T-cell (primary cell): ENCODE results near the gene TESK1. TPM values are rescaled to one million over a fixed set of nuclear protein-coding genes. Genes with fewer than 3 reads are reported as not detected.

ENCODE experiments used
- ATAC-seq, 4 experiments: fragments of 200-7000 bp in 3 of 4; fragments of 150-1000 bp in 1 of 4; cut with Tn5 transposase; replicated peaks in 1 of 4; 1 replicate in 3 of 4; 2 replicates in 1 of 4; pipeline ENCODE4 v1.10.0; 2021; ENCODE audit warnings: moderate library complexity in 3 of 4, mild to moderate bottlenecking in 2 of 4, moderate number of reproducible peaks in 1 of 4
- CTCF ChIA-PET, 2 donors: fragments of 300-600 bp; sonication (Branson Sonifier 250); formaldehyde crosslinking; loops; one replicate each; lab custom pipeline; 2022; ENCODE audit warnings: antibody characterized with exemption in 2 of 2; lab: Charles Lee
- POLR2A ChIA-PET, 2 donors: fragments of 300-600 bp; sonication (Branson Sonifier 250); formaldehyde crosslinking; loops; one replicate each; lab custom pipeline; 2022; ENCODE audit warnings: antibody characterized with exemption in 2 of 2; lab: Charles Lee
- DNase-seq, 35 experiments: peaks; one replicate each; pipeline versions ENCODE4 v3.0.0 to v3.0.0-alpha.2; 2013 to 2023
- H3K27ac ChIP-seq: one replicate; pipeline ENCODE4 v1.5.1; 2013; ENCODE audit warnings: low read length
- H3K27me3 ChIP-seq, 2 experiments: replicated peaks in 1 of 2; 1 replicate in 1 of 2; 2 replicates in 1 of 2; pipeline versions ENCODE4 v1.6.1 to v1.7.0; 2013; ENCODE audit warnings: low read length in 1 of 2, mixed read lengths in 1 of 2; ENCODE audit not compliant: control insufficient read depth in 2 of 2, insufficient read depth in 2 of 2; ENCODE audit errors: extremely low read depth in 1 of 2
- H3K36me3 ChIP-seq, 2 donors: 1 replicate in 1 of 2; 2 replicates in 1 of 2; pipeline versions ENCODE4 v1.6.1 to v1.7.0; 2013; ENCODE audit warnings: low read length in 1 of 2; ENCODE audit not compliant: control insufficient read depth in 2 of 2, insufficient read depth in 1 of 2; ENCODE audit errors: extremely low read depth in 1 of 2
- H3K4me1 ChIP-seq, 2 experiments: 1 replicate in 1 of 2; 2 replicates in 1 of 2; pipeline versions ENCODE4 v1.6.1 to v1.7.0; 2013; ENCODE audit warnings: low read length in 2 of 2, mixed read lengths in 1 of 2; ENCODE audit not compliant: insufficient read depth in 2 of 2, control insufficient read depth in 1 of 2; ENCODE audit errors: extremely low read depth in 1 of 2
- H3K4me3 ChIP-seq, 2 donors: 1 replicate in 1 of 2; 2 replicates in 1 of 2; pipeline versions ENCODE4 v1.5.1 to v1.7.0; 2013; ENCODE audit warnings: mild to moderate bottlenecking in 2 of 2, low read length in 1 of 2, moderate library complexity in 1 of 2; ENCODE audit not compliant: control insufficient read depth in 1 of 2; ENCODE audit errors: extremely low read depth in 1 of 2
- H3K9me3 ChIP-seq: 2 replicates; pipeline ENCODE4 v1.7.0; 2013
- H3K27ac Mint-ChIP-seq, 2 donors: one replicate each; pipeline ENCODE4 v1.8.0; 2020 to 2021; ENCODE audit warnings: mild to moderate bottlenecking in 2 of 2, mixed read lengths in 2 of 2
- H3K27me3 Mint-ChIP-seq, 2 donors: one replicate each; pipeline ENCODE4 v1.8.0; 2021 to 2022; ENCODE audit warnings: mixed read lengths in 2 of 2
- H3K36me3 Mint-ChIP-seq: one replicate; pipeline ENCODE4 v1.8.0; 2021; ENCODE audit warnings: mixed read lengths
- H3K4me1 Mint-ChIP-seq, 3 donors: one replicate each; pipeline ENCODE4 v1.8.0; 2020 to 2022; ENCODE audit warnings: mixed read lengths in 3 of 3, mild to moderate bottlenecking in 1 of 3
- H3K4me3 Mint-ChIP-seq, 3 donors: one replicate each; pipeline ENCODE4 v1.8.0; 2020 to 2022; ENCODE audit warnings: mild to moderate bottlenecking in 3 of 3, mixed read lengths in 3 of 3, moderate library complexity in 3 of 3
- H3K9me3 Mint-ChIP-seq, 3 donors: one replicate each; pipeline ENCODE4 v1.8.0; 2020 to 2022; ENCODE audit warnings: mixed read lengths in 3 of 3
- WGBS: methylation state at CpG from one replicate; pipeline ENCODE4 v1.1.5; 2013; ENCODE audit warnings: missing lambda C conversion rate; ENCODE audit not compliant: insufficient coverage; 5-methylcytosine and 5-hydroxymethylcytosine counted together
- total RNA-seq, 35 experiments: library from RNA in 6 of 35; stranded (reverse) in 6 of 35; fragments of 120-200 nt in 1 of 35; gene quantifications; one replicate each; pipeline versions ENCODE4 v1.2.1 to v1.2.4 and lab custom pipeline; 2013 to 2026

The TESK1 gene
- total RNA-seq, 5 donors from 2014 or later (not counting 1 experiment from before 2014, with no cell fraction given), result 24.2 to 56.1 (median 47.6) TPM

- Mint-ChIP-seq H3K9me3 (no peaks in the 10 kb centered on the region), H3K4me1 (peaks cover 40 to 50% (median 41%) of the 10 kb centered on the region in 3 donors), H3K27ac (peak overlapping the region; percentile 84 to 89), H3K4me3 (peak overlapping the region in 1 of 3 donors; percentile 88), H3K36me3 (no peaks in the 10 kb centered on the region), H3K27me3 (no peaks in the 10 kb centered on the region)
- Histone ChIP-seq H3K9me3 (no peaks in the 10 kb centered on the region), H3K27ac (peak overlapping the region; percentile 68), H3K36me3 (no peaks in the 10 kb centered on the region), H3K4me3 (no peak overlapping the region), H3K27me3 (no peaks in the 10 kb centered on the region), H3K4me1 (peaks cover 23 to 46% of the 10 kb centered on the region in 2 experiments)
- POLR2A ChIA-PET, result interaction anchor here in 1 of 2 donors (0.6 to 0.8 kb wide), 2 partner anchors 88 to 593 kb away, joined by 4 to 6 read pairs; no protein-coding TSS in a partner anchor
- ATAC-seq (no peak), DNase-seq (no peak)
- WGBS, result 0% methylated on average over 1 of the region's 2 CpGs
- CTCF ChIA-PET, result interaction anchor here (0.6 to 1.5 kb wide), 8 partner anchors 9 to 193 kb away, joined by 3 to 6 read pairs (median 4); partner anchors contain the start of genes CCDC107 (in 1 of the 2), RMRP (in 1 of the 2) and SPAG8 (in 1 of the 2)
These were observed 14.7 kb downstream of the TESK1 start for GRCh38 chr9:35619800-35620158.

DNA sequence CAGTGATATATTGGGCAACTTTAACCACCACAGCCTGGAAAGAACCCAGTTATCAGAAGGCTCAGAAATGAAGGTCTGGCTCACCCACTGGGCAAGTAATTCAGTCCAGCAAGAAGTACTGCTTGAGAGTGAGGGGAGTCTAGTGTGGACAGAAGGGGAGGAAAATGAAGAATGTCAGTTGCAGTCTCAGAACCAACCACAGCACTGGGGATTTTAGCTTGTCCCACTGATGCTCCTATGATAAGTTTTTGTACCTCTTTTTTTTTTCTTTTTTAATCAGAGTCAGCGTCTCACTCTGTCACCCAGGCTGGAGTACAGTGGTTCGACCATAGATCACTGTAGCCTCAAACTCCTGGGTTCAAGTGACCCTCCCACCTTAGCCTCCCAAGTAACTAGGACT is 22.5 kb downstream of the TESK1 start:
- no peaks in the 10 kb centered on the region for H3K4me1 ChIP-seq
- no peaks in the 10 kb centered on the region for H3K36me3 Mint-ChIP-seq
- POLR2A ChIA-PET, result no interaction called here
- CTCF ChIA-PET, result interaction anchor here in 1 of 2 donors (0.7 kb wide), 1 partner anchor 265 kb away, joined by 4 read pairs; no protein-coding TSS in a partner anchor
- DNase-seq (no peak), ATAC-seq (no peak)
- H3K27me3 ChIP-seq, result no peaks in the 10 kb centered on the region
- H3K36me3 ChIP-seq, result no peaks in the 10 kb centered on the region
- no peak overlapping the region for H3K27ac Mint-ChIP-seq
- no peak overlapping the region for H3K27ac ChIP-seq
- WGBS, result no CpG with 5 or more reads among the region's 2 CpGs
- peaks cover 0 to 10% (median 4%) of the 10 kb centered on the region in 3 donors for H3K4me1 Mint-ChIP-seq
- no peak overlapping the region for H3K4me3 ChIP-seq
- no peaks in the 10 kb centered on the region for H3K27me3 Mint-ChIP-seq
- no peaks in the 10 kb centered on the region for H3K9me3 Mint-ChIP-seq
- no peak overlapping the region for H3K4me3 Mint-ChIP-seq
- H3K9me3 ChIP-seq, result no peaks in the 10 kb centered on the region

- CTCF ChIA-PET, result interaction anchor here (0.5 to 0.7 kb wide), 3 partner anchors 47 to 741 kb away, joined by 3 read pairs; no protein-coding TSS in a partner anchor
- Histone ChIP-seq H3K4me3 (no peak overlapping the region), H3K9me3 (no peaks in the 10 kb centered on the region), H3K4me1 (no peaks in the 10 kb centered on the region), H3K36me3 (no peaks in the 10 kb centered on the region), H3K27ac (no peak overlapping the region), H3K27me3 (no peaks in the 10 kb centered on the region)
- Mint-ChIP-seq H3K4me3 (no peak overlapping the region), H3K4me1 (peaks cover 0 to 10% (median 7%) of the 10 kb centered on the region in 3 donors), H3K36me3 (no peaks in the 10 kb centered on the region), H3K9me3 (no peaks in the 10 kb centered on the region), H3K27me3 (no peaks in the 10 kb centered on the region), H3K27ac (no peak overlapping the region)
- 100% methylated on average over 5 of the region's 6 CpGs for WGBS
- no peak for ATAC-seq
- no peak for DNase-seq
- POLR2A ChIA-PET, result interaction anchor here in 1 of 2 donors (0.6 kb wide), 1 partner anchor 42 kb away, joined by 3 read pairs; no protein-coding TSS in a partner anchor
These were observed 23.4 kb downstream of the TESK1 start for GRCh38 chr9:35628389-35628991.

GRCh38 chr9:35629597-35629996 is 24.5 kb downstream of the TESK1 start:
- DNase-seq, result no peak
- ChIA-PET CTCF (no interaction called here), POLR2A (interaction anchor here in 1 of 2 donors (0.6 to 0.8 kb wide), 4 partner anchors 16 to 312 kb away, joined by 4 to 7 read pairs (median 5); no protein-coding TSS in a partner anchor)
- H3K27me3 ChIP-seq, result no peaks in the 10 kb centered on the region
- Mint-ChIP-seq H3K9me3 (no peaks in the 10 kb centered on the region), H3K27me3 (no peaks in the 10 kb centered on the region), H3K27ac (no peak overlapping the region), H3K36me3 (no peaks in the 10 kb centered on the region), H3K4me1 (peaks cover 0 to 10% (median 9%) of the 10 kb centered on the region in 3 donors), H3K4me3 (no peak overlapping the region)
- no peaks in the 10 kb centered on the region for H3K4me1 ChIP-seq
- H3K4me3 ChIP-seq, result no peak overlapping the region
- WGBS, result 83% methylated on average over 5 of the region's 5 CpGs
- H3K36me3 ChIP-seq, result no peaks in the 10 kb centered on the region
- H3K27ac ChIP-seq, result no peak overlapping the region
- no peak for ATAC-seq
- no peaks in the 10 kb centered on the region for H3K9me3 ChIP-seq

DNA sequence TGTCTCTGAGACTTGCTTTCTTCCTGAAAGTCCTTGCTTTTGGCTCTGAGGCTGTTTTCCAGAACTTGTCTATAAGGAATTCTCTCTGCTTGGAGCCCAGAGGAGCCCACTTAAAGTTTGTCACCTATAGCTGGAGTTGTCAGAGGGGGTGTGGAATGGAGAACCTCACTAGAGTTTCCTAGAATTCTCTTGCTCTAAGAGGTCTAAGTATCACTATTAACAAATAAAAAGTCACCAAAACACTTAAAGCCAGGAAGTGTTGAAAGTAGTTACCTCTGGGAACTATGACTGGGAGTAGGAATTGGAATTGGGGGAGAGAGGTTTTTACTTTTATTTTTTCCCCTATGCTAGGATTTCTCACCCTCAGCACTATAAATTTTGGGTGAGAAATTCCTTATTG is 30.7 kb downstream of the TESK1 start:
- no peaks in the 10 kb centered on the region for H3K27me3 ChIP-seq
- Mint-ChIP-seq H3K27me3 (no peaks in the 10 kb centered on the region), H3K9me3 (no peaks in the 10 kb centered on the region), H3K27ac (peak overlapping the region; percentile 27 to 48), H3K36me3 (peaks cover 5% of the 10 kb centered on the region), H3K4me3 (no peak overlapping the region), H3K4me1 (peaks cover 42 to 59% (median 49%) of the 10 kb centered on the region in 3 donors)
- ATAC-seq (no peak), DNase-seq (no peak)
- peaks cover 20 to 30% of the 10 kb centered on the region in 2 experiments for H3K4me1 ChIP-seq
- no peak overlapping the region for H3K4me3 ChIP-seq
- ChIA-PET POLR2A (no interaction called here), CTCF (interaction anchor here in 1 of 2 donors (1.0 kb wide), 1 partner anchor 24 kb away, joined by 3 read pairs; no protein-coding TSS in a partner anchor)
- no peaks in the 10 kb centered on the region for H3K9me3 ChIP-seq
- H3K27ac ChIP-seq, result peak overlapping the region; percentile 57
- no peaks in the 10 kb centered on the region for H3K36me3 ChIP-seq

GRCh38 chr9:35636135-35636876 is 31.2 kb downstream of the TESK1 start:
- H3K9me3 ChIP-seq, result no peaks in the 10 kb centered on the region
- ATAC-seq (no peak), DNase-seq (no peak)
- Mint-ChIP-seq H3K4me3 (no peak overlapping the region), H3K27ac (peak overlapping the region; percentile 41 to 82), H3K9me3 (no peaks in the 10 kb centered on the region), H3K27me3 (no peaks in the 10 kb centered on the region), H3K4me1 (peaks cover 47 to 65% (median 52%) of the 10 kb centered on the region in 3 donors), H3K36me3 (peaks cover 9% of the 10 kb centered on the region)
- peak overlapping the region; percentile 57 for H3K27ac ChIP-seq
- no peak overlapping the region for H3K4me3 ChIP-seq
- H3K4me1 ChIP-seq, result peaks cover 20 to 30% of the 10 kb centered on the region in 2 experiments
- POLR2A ChIA-PET, result interaction anchor here in 1 of 2 donors (0.6 kb wide), 1 partner anchor 65 kb away, joined by 3 read pairs; no protein-coding TSS in a partner anchor
- 100% methylated on average over 1 of the region's 9 CpGs for WGBS
- CTCF ChIA-PET, result interaction anchor here in 1 of 2 donors (1.0 kb wide), 1 partner anchor 25 kb away, joined by 3 read pairs; no protein-coding TSS in a partner anchor
- no peaks in the 10 kb centered on the region for H3K27me3 ChIP-seq
- H3K36me3 ChIP-seq, result no peaks in the 10 kb centered on the region
